Hepatocyte (in vitro differentiated cells): ENCODE results near the gene TTC28.

Source experiments
- CTCF ChIP-seq: fragments of 200-600 bp; sonication (generic); IDR thresholded peaks from 2 replicates; pipeline ENCODE4 v1.5.1; 2016; ENCODE audit warnings: antibody characterized with exemption, mild to moderate bottlenecking; ENCODE audit not compliant: poor library complexity
- EZH2phosphoT487 ChIP-seq: fragments of 200-600 bp; sonication (generic); IDR thresholded peaks from one replicate; pipeline ENCODE4 v1.6.1; 2018; ENCODE audit warnings: antibody characterized with exemption, mild to moderate bottlenecking, low read depth, moderate library complexity; ENCODE audit not compliant: unreplicated experiment, severe bottlenecking

GRCh38 chr22:28710107-28710506 lies 30.5 kb upstream of the TTC28 start:
- TF ChIP-seq CTCF = no peak
- TF ChIP-seq EZH2phosphoT487 = no peak
